ENCODE data around the gene APOOL. TPM values are rescaled to one million over a fixed set of nuclear protein-coding genes. Genes with fewer than 3 reads are reported as not detected.
"Not testable (repeated sequence)": the region's sequence is repeated elsewhere in the genome, so short reads cannot be mapped to it uniquely, and the experiment has no call there.

Gene APOOL, protein sequence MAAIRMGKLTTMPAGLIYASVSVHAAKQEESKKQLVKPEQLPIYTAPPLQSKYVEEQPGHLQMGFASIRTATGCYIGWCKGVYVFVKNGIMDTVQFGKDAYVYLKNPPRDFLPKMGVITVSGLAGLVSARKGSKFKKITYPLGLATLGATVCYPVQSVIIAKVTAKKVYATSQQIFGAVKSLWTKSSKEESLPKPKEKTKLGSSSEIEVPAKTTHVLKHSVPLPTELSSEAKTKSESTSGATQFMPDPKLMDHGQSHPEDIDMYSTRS
- polyA plus RNA-seq (ENCODE audit: insufficient read length in 4 of 4), result 10 to 100 TPM; 17.7 to 25.9 (median 22.2) TPM

DNA sequence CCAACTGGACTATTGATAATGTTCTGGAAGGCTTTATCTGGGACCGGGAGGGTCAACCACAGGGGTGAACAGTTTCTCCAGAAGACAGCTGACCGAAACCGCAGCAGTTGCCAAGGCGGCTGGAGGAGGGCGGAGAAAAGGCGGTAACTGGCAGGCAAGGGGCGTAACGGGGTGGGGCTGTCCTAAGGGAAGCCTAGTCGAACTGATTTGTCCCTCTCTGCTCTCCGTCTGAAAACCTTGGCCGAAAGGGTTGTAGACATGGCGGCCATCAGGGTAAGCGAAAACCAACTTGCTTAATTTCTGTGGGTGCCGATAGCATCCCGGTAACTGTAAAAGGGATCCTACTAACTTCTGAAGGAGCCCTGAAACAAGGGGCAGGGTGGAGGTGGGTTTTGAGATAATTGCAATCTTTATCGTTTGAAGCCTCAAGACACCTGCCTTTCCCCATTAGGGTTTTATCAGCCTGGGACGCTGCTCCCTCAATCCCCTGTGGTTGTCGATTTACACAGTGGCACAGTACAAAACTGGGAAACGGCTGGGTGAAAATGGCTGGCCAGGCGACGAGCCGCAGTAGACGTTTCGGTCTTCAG, at the start of gene APOOL:
APOOL (plus strand) TSS at position 223 of the 590 bp plus-strand sequence; CDS start at position 259, 36 bp downstream.
- DNase-seq (ENCODE audit: low read depth in 4 of 4, low spot score in 2 of 4), result peak; percentile 65 to 80 (median 70)

DNA sequence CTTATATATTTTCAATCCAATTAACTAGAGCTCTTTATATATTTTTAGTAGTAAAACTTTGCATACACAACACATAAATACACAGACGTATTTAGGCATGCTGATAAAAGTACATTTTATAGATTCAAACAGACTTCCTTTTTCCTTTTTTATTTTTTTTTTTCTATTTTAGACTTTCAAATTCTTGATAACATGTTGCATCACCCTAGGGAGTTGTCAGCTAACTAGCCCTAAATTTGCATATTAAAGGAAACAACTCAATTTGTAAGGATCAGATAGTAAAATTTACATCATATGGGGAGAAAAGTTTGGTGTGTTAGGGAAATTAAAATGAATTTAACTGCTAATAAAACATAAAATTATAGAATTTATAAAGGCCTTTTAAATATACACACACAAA, 47.4 kb upstream of the APOOL start:
- no peak for DNase-seq (ENCODE audit: low read depth in 4 of 4, low spot score in 2 of 4)

DNA sequence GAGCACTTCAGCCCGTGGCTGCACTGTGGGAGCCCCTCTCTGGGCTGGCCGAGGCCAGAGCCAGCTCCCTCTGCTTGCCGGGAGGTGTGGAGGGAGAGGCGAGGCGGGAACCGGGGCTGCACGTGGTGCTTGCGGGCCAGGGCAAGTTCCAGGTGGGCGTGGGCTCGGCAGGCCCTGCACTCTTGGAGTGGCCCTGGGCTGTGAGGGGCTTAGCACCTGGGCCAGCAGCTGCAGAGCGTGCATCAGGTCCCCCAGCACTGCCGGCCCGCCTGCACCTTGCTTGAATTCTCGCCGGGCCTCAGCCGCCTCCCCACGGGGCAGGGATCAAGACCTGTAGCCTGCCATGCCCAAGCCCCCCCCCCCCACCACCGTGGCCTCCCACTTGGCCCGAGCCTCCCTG, 28.9 kb upstream of the APOOL start:
- no peak for DNase-seq (ENCODE audit: low read depth in 4 of 4, low spot score in 2 of 4)

DNA sequence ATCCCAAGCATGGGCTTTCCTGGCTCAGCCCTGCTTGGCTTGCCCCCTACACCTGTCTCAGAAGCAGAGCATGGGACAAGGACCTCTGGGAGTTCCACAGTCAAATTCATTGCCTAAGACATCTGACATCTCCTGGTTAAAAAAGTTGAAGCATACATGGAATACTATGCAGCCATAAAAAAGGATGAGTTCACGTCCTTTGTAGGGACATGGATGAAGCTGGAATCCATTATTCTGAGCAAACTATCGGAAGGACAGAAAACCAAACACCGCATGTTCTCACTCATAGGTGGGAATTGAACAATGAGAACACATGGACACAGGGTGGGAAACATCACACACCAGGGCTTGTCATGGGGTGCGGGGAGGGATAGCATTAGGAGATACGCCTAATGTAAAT, 11.9 kb upstream of the APOOL start:
- DNase-seq (ENCODE audit: low read depth in 4 of 4, low spot score in 2 of 4), result not testable (repeated sequence)

DNA sequence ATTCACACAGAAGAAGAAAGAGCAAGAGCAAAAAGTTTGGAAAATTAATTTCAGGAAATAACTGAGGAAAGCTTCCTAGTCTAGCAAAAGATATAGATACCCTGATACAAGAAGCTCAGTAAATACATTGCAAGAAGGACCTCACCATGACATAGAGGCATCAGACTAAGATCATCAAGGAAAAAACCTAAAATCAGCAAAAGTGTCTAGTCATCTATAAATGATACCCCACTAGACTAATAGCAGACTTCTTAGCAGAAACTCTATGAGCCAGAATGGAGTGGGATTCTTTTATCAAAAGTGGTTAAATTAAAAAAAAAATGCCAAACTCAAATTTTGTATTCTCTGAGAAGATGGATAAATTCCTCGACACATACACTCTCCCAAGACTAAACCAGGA, 10.5 kb upstream of the APOOL start:
- no peak for DNase-seq (ENCODE audit: low read depth in 4 of 4, low spot score in 2 of 4)

DNA sequence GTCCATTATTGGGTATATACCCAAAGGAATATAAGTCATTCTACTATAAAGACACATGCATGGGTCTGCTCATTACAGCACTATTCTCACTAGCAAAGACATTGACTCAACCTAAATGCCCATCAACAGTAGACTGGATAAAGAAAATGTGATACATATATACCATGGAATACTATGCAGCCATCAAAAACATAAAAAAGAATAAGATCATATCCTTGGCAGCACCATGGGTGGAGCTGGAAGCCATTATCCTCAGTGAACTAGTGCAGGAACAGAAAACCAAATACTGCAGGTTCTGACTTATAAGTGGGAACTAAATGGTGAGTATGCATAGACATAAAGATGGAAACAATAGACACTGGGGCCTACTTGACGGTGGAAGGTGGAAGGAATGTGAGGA, 2.3 kb upstream of the APOOL start:
- no peak for DNase-seq (ENCODE audit: low read depth in 4 of 4, low spot score in 2 of 4)

DNA sequence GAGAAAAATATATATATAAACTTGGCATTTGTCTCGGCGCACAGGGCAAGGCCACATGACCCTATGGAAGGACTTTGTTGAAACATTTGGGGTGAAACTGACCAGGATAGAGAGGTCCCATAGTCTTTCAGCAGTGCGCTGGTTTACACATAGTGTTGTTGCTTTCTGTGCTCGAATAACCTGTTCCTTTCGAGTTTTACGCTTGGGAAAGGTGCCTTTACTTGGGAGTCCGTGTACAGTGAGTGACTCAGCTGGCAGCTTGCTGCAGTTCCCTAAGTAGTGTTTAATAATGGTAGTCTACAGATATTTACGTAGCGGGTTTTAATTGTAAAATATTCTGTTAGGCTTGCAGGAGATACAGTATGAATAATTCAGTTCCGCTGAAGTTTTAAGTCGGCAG, 578 bp downstream of the APOOL start:
- DNase-seq (ENCODE audit: low read depth in 4 of 4, low spot score in 2 of 4), result peak in 2 of 4 donors; percentile 0 to 39

DNA sequence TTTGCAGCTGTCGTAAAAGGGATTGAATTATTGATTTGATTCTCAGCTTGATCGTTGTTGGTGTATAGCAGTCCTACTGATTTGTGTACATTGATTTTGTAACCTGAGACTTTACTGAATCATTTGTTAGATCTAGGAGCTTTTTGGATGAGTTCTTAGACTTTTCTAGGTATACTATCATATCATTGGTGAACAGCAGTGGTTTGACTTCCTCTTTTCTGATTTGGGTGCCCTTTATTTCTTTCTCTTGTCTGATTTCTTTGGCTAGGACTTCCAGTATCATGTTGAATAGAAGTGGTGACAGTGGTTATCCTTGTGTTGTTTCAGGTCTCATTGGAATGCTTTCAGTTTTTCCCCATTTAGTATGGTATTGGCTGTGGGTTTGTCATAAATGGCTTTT, 8.4 kb downstream of the APOOL start:
- no peak for DNase-seq (ENCODE audit: low read depth in 4 of 4, low spot score in 2 of 4)

DNA sequence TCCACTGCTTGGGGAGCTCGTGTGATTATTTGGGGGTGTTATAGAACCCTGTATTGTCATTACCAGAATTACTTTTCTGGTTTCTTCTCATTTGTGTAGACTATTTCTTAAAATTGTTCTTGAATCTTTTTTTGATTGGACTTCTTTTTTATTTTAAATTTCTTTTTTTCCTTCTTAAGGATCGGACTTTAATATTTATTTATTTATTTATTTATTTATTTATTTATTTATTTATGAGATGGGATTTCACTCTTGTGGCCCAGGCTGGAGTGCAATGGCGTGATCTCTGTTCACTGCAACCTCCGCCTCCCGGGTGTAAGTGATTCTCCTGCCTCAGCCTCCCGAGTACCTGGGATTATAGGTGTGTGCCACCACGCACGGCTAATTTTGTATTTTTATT, 11.7 kb downstream of the APOOL start:
- DNase-seq (ENCODE audit: low read depth in 4 of 4, low spot score in 2 of 4), result not testable (repeated sequence)

DNA sequence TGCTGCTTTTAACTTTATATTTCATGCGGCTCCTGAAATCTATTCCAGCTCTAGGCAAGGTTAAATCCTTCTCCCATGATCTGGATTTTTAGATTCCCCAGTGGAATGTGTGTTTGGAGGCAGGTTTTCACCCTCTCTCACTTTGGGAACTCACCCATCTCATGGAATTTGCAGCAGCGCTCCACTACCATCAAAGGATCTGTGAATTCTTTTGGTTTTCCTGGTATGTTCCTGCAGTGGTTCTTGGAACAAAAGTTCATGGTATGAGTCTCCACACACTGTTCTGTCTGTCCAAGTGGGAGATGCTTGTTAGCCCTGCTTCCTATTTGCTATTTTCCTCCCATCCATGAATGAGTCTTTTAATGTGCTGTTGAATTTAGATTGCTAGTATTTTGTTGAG, 14.0 kb downstream of the APOOL start:
- no peak for DNase-seq (ENCODE audit: low read depth in 4 of 4, low spot score in 2 of 4)

DNA sequence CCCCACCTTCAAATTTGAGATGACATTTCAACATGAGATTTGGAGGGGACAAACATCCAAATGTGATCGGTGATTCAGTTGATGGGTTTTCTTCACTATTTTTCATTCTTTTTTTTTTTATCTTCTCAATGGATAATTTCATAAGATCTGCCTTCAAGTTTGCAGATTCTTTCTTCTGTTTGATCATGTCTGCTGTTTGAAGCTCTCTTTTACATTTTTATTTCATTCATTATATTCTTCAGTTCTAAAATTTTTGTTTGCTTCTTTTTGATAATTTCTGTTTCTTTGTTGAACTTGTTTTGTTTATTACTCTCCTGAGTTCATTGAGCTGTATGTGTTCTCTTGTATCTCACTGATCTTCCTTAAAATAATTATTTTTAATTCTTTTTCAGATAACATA, 14.8 kb downstream of the APOOL start:
- no peak for DNase-seq (ENCODE audit: low read depth in 4 of 4, low spot score in 2 of 4)

DNA sequence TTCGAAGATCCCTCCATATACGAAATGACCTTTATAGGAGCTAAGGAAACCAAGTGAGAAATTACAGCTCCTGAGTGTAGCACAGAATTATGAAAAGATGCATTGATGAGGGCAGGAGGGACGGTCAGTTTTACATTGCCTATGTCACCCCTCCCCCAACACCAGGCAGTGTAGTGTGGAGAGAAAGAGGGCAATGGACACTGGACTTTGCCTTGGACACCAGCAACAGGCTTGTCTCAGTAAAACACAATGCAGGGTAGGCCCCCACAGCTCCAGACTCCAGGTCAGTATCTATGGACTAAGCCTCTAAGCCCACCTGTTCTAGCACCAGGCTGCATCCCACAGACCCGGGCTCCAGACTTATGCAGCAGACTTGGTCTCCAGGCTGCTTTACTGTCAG, 16.5 kb downstream of the APOOL start:
- DNase-seq (ENCODE audit: low read depth in 4 of 4, low spot score in 2 of 4), result no peak

DNA sequence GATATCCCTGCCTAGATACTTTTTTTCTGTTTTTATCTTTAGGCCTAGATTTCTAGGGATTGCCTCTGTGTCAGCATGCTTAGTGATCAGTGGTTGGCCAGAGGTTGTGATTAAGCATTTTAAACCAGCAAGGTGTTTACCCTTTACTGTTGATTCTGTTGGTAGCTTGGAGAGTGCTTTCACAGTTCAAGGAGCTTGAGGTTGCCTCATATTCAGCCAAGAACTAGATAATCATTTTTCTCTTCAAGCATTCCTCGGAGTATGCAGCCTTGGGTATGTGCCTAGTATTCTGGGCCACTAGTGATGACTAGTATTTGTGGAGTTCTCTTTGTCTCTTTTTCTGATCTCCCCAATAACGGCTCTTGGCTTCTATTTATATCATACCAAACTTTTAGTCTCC, 20.4 kb downstream of the APOOL start:
- DNase-seq (ENCODE audit: low read depth in 4 of 4, low spot score in 2 of 4), result no peak

DNA sequence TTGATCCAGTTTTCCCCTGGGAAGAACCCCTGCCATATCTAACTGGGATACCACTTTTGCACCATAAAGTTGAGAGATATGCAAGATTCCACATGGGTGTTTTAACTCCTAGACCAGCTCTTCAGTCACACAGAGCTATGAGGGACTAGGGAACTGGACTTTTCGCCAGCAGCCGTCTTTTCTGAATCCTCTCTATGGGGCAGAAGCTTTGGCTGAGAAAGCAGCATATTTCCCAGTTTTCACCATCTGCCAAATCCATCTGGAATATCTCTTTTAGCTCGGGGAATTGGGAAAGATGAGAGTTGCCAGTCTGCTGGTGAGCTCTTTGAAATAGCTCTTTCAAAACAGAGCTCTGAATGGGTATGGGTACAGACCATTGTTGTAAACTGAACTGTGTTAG, 20.9 kb downstream of the APOOL start:
- DNase-seq (ENCODE audit: low read depth in 4 of 4, low spot score in 2 of 4), result no peak

DNA sequence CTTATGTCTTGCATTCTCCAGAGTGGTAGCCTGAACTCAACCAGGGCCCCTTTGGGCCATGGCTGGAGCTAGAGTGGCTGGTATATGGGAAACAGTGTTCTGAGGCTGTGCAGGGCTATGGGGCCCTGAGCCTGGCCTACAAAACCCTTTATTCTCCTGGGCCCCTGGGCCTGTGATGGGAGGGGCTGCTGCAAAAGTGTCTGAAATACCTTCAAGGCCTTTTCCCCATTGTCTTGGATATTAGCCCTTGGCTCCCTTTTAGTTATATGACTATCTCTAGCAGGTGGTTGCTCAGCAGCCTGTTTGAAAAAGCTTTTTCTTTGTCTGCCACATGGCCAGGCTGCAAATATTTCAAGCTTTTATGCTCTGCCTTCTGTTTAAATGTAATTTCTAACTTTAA, 22.5 kb downstream of the APOOL start:
- no peak for DNase-seq (ENCODE audit: low read depth in 4 of 4, low spot score in 2 of 4)

DNA sequence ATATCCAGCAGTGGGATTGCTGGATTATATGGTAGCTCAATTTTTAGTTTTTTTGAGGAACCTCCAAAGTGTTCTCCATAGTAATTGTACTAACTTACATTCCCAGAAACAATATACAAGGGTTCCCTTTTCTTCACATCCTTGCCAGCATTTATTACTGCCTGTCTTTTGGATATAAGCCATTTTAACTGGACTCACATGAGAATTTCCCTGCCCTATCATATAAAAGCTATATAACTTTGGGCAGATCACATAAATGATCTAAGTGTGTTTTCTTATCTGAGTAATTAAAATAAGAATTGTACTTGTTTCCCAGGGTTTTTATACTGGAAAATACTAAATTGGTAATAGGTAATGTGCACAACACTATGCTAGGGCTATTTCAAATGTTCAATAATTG, 25.4 kb downstream of the APOOL start:
- no peak for DNase-seq (ENCODE audit: low read depth in 4 of 4, low spot score in 2 of 4)

DNA sequence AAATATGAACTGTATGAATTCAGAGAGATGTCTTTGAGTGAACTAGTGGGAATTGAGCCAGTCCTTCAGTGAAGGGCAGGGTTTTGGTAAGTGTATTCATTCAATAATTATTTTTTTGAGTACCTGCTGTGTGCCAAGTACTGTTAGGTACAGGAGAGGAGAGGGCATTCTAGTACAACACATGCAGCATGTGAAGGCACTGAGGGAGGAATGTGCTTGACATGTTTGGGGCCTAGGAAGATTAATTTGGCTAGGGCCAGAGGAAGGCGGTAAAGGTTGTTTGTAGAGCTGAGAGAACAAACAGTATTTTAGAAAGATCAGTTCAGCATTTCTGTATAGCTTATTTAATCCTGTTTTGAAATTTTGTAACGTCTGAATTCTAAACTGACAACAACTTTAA, 27.8 kb downstream of the APOOL start:
- no peak for DNase-seq (ENCODE audit: low read depth in 4 of 4, low spot score in 2 of 4)

DNA sequence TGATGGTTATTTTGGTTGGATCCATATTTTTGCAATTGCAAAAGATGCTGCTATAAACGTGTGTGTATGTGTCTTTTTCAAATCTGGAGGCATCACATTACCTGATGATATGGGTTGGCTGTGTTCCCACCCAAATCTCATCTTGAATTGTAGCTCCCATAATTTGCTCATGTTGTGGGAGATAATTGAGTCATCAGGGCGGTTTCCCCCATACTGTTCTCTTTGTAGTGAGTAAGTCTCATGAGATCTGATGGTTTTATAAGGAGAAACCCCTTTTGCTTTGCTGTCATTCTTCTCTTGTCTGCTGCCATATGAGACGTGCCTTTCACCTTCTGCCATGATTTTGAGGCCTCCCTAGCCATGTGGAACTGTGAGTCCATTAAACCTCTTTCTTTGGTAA, 33.4 kb downstream of the APOOL start:
- DNase-seq (ENCODE audit: low read depth in 4 of 4, low spot score in 2 of 4), result no peak

DNA sequence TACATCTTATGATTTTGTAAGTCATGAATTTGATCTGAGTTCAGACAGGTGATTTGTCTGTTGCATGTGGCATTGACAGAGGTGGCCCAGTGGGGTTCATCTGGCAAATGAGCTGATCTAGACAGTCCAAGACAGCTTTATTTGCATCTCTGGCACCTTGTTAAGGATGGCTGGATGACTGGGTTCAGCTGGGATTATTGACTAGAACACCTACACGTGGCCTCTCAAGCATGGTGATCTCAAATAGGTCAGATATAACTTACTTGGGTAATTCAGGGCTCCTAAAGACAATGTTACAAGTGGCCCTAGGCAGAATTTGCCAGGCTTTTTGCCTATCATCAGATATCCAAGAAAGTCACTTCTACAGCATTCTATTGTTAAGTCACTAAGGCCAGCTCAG, 48.0 kb downstream of the APOOL start:
- DNase-seq (ENCODE audit: low read depth in 4 of 4, low spot score in 2 of 4), result no peak

DNA sequence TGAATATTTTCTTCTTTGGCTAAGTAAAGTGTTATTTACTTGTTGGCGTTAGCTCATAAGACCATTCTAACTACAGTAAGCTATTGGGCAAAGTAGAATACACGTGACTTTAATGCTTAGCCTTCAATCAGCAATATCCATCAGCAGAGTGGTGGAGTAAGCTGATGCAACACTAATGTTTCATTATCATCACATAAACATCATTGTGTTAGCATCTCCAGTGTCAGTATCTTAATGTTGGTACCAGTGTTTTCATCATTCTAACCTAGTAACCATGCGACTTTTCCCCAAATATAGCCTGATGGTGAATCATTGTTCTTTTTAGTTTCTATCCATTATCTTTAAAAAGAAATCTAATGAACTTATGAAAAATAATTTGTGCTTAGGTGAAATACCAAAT, 48.5 kb downstream of the APOOL start:
- no peak for DNase-seq (ENCODE audit: low read depth in 4 of 4, low spot score in 2 of 4)

DNA sequence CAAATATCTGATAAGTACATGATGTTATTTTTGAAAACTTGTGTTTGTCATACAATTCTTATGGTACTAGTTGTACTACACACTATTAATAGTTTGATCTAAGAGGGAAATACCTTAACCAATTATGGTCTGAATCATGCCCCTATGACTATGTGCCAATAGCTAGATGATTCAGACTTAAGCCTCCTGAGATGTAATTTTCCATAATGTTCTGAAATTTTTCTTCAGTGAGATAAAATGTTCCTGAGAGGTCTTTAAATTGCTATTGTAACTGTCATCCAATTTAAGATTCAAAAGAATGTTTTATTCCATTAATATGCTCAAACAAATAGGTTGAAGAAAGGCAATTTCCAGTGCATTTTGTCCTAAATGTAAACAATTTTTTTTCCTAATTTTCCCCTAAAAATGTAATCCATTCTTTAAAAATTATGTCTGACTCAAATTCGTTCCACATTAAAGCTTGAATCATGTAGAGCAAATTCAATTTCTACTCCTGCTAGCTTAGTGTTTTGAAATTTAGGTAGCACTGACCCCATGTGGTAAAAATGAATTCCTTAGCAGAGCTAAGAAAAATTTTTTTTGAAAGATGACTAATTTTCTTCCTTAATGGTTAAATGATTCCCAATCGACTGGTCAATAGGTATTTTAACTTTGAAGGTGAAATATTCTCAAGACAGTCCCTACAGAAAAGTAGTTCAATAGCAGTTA, 49.1 kb downstream of the APOOL start:
- no peak for DNase-seq (ENCODE audit: low read depth in 4 of 4, low spot score in 2 of 4)

Data from left renal cortex interstitium (tissue), 4 donors.